ENCODE data around the gene AKR7A2.

DNA sequence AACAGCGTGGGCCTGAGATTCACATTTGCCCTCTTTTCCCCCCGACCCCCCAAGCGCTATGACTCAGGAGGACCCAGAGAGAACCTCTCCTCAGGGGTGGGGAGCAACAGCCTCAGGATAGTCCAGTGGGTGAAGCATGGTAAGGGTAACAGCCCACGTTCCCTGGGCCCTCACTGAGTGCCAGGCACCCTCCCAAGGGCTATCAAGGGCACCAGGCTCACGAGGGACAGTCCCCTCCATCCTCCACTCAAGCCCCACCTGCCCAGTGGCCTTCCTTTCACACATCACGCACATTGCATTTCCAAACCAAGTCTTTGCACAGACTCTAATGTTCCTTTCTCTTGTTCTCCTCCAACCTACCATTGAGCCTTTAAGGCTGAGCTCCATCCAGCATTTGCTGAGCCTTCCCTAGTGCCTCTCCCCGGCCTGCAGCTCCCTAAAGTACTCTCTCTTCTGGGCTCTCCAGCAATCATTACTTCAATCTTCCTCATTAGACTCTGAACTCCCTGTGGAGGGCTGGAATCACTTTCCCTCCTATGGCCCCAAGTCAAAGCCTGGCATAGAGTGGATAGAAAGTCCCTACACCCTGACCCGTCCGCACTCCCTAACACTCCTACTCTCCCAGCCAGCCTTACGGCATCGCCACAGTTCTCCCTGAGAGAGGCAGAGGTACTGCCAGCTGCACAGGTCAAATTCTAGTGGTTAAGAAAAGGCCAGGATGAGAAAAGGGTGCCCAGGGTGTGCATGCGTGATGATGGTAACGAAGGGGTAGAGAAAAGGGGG lies 1.0 kb downstream of the AKR7A2 start:
- TF ChIP-seq CTCF (IDR thresholded peaks at IDR 0.05; ENCODE audit: low read depth, low read length, poor library complexity, severe bottlenecking): no peak
- TF ChIP-seq EZH2phosphoT487 (IDR thresholded peaks at IDR 0.05; ENCODE audit: borderline replicate concordance, low read length): no peak

Measured in DOHH2 (cell line).